ENCODE measurements around the gene NRP2.

Gene NRP2

DNA sequence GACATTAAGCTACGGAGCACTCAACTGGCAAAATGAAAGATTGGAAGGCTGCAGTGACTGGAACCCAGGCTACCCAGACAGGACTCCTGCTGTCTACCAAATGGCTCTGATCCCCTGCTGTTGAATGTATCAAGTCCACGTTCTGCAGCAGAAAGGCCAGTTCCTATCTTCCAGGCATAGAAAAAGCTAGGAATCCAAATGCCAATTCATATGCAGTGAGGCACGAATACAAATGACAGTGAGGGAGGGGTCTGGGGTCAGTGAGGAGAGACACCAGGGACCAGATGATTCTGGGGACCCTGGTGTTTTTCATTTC, 5.3 kb downstream of the NRP2 start:
- no peak for TF ChIP-seq FOXM1 (IDR thresholded peaks at IDR 0.05; ENCODE audit: borderline replicate concordance, low read depth)
- TF ChIP-seq YY1 (IDR thresholded peaks at IDR 0.05; ENCODE audit: low read depth), result no peak
- TF ChIP-seq TEAD4 (IDR thresholded peaks at IDR 0.05), result no peak

DNA sequence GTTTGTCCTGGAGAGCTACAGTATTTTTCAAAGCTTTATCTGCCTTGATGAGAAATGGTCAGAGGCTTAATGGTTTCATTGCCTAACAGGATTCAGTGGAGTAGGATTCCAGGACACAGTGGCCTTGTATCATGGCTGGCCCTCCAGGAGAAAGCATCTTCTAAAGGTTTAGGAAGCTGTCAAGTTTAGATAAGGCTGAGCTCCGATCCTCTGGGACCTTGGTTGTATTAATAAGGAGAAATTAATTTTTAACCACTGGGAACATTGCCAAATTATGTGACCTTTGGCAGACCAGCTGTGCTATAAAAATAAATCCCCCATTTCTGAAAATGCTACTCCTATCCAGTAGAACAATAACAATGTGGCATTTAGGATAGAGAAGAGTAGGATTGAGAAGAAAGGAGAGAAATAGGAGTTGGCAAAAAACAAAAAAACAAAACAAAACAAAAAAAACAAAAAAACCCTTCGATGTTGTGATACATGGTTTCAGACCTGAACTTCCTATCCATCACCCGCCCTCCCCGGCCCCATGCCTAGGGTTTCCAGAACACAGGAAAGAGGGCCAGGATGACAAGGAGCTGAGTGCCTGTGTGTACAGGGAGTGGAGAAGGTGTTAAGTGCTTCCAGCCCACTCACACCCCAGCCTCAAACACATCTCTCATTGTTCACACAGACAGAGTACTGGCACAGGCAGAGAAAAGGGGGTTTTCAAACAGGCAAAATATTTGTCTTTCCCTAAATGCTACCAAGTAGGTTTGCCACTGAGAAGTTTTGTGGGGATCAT, 6.3 kb downstream of the NRP2 start:
- TF ChIP-seq YY1 (IDR thresholded peaks at IDR 0.05; ENCODE audit: low read depth), result no peak
- TF ChIP-seq, protein P1, sequence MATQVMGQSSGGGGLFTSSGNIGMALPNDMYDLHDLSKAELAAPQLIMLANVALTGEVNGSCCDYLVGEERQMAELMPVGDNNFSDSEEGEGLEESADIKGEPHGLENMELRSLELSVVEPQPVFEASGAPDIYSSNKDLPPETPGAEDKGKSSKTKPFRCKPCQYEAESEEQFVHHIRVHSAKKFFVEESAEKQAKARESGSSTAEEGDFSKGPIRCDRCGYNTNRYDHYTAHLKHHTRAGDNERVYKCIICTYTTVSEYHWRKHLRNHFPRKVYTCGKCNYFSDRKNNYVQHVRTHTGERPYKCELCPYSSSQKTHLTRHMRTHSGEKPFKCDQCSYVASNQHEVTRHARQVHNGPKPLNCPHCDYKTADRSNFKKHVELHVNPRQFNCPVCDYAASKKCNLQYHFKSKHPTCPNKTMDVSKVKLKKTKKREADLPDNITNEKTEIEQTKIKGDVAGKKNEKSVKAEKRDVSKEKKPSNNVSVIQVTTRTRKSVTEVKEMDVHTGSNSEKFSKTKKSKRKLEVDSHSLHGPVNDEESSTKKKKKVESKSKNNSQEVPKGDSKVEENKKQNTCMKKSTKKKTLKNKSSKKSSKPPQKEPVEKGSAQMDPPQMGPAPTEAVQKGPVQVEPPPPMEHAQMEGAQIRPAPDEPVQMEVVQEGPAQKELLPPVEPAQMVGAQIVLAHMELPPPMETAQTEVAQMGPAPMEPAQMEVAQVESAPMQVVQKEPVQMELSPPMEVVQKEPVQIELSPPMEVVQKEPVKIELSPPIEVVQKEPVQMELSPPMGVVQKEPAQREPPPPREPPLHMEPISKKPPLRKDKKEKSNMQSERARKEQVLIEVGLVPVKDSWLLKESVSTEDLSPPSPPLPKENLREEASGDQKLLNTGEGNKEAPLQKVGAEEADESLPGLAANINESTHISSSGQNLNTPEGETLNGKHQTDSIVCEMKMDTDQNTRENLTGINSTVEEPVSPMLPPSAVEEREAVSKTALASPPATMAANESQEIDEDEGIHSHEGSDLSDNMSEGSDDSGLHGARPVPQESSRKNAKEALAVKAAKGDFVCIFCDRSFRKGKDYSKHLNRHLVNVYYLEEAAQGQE (IDR thresholded peaks at IDR 0.05; ENCODE audit: low read depth), result no peak
- no peak for TF ChIP-seq FOXM1 (IDR thresholded peaks at IDR 0.05; ENCODE audit: borderline replicate concordance, low read depth)
- no peak for TF ChIP-seq NFIC (IDR thresholded peaks at IDR 0.05)
- no peak for TF ChIP-seq EGR1 (IDR thresholded peaks at IDR 0.05)
- TF ChIP-seq CEBPB (IDR thresholded peaks at IDR 0.05), result no peak
- no peak for TF ChIP-seq TEAD4 (IDR thresholded peaks at IDR 0.05)
- TF ChIP-seq ZBTB7A (IDR thresholded peaks at IDR 0.05; ENCODE audit: low read depth), result no peak
- no peak for TF ChIP-seq TAF1 (IDR thresholded peaks at IDR 0.05; ENCODE audit: low read depth)
- TF ChIP-seq EP300 (IDR thresholded peaks at IDR 0.05; ENCODE audit: borderline replicate concordance), result no peak
- TF ChIP-seq TCF12 (IDR thresholded peaks at IDR 0.05; ENCODE audit: low read depth), result no peak
- no peak for TF ChIP-seq MAX (IDR thresholded peaks at IDR 0.05)
- no peak for TF ChIP-seq USF1 (IDR thresholded peaks at IDR 0.05)
- TF ChIP-seq RAD21 (IDR thresholded peaks at IDR 0.05; ENCODE audit: low read depth), result no peak
- no peak for TF ChIP-seq CREB1 (IDR thresholded peaks at IDR 0.05; ENCODE audit: low read depth)

GRCh38 chr2:205689820-205690219, 7.5 kb downstream of the NRP2 start:
- TF ChIP-seq, protein P1 (IDR thresholded peaks at IDR 0.05; ENCODE audit: low read depth), result no peak
- TF ChIP-seq TAF1 (IDR thresholded peaks at IDR 0.05; ENCODE audit: low read depth) (no peak), NFIC (IDR thresholded peaks at IDR 0.05) (no peak), MAX (IDR thresholded peaks at IDR 0.05) (no peak), EGR1 (IDR thresholded peaks at IDR 0.05) (no peak)

GRCh38 chr2:205692104-205692503, 9.8 kb downstream of the NRP2 start:
- TF ChIP-seq TAF1 (IDR thresholded peaks at IDR 0.05; ENCODE audit: low read depth) (no peak), EP300 (IDR thresholded peaks at IDR 0.05; ENCODE audit: borderline replicate concordance) (no peak), RAD21 (IDR thresholded peaks at IDR 0.05; ENCODE audit: low read depth) (no peak), FOXM1 (IDR thresholded peaks at IDR 0.05; ENCODE audit: borderline replicate concordance, low read depth) (no peak), MAX (IDR thresholded peaks at IDR 0.05) (no peak), TCF12 (IDR thresholded peaks at IDR 0.05; ENCODE audit: low read depth) (no peak), NFIC (IDR thresholded peaks at IDR 0.05) (no peak), ZBTB7A (IDR thresholded peaks at IDR 0.05; ENCODE audit: low read depth) (no peak), CREB1 (IDR thresholded peaks at IDR 0.05; ENCODE audit: low read depth) (no peak), YY1 (IDR thresholded peaks at IDR 0.05; ENCODE audit: low read depth) (no peak), CEBPB (IDR thresholded peaks at IDR 0.05) (no peak)
- TF ChIP-seq, protein P1 (IDR thresholded peaks at IDR 0.05; ENCODE audit: low read depth), result no peak

DNA sequence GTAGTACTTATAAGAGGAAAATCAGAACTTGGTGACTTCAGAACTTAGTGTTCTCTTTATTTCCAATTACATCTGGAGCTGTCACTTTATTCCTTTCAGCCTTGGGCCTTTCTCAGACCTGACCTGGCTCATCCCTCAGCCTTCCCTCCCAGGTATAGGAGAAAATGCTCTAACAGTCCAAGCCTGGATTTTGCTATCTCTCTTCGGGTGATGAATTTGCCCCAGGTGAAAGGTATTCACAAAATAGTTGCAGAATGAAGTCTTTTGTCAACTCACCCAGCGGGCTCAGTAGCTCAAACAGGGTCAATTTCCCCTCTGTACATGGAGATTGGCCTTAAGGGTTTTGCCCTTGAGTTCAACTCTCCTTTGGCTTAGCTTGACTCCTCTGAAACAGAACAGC, 12.0 kb downstream of the NRP2 start:
- TF ChIP-seq TAF1 (IDR thresholded peaks at IDR 0.05; ENCODE audit: low read depth) (no peak), RAD21 (IDR thresholded peaks at IDR 0.05; ENCODE audit: low read depth) (no peak), USF1 (IDR thresholded peaks at IDR 0.05) (no peak), CREB1 (IDR thresholded peaks at IDR 0.05; ENCODE audit: low read depth) (no peak), EP300 (IDR thresholded peaks at IDR 0.05; ENCODE audit: borderline replicate concordance) (no peak), YY1 (IDR thresholded peaks at IDR 0.05; ENCODE audit: low read depth) (no peak), FOXM1 (IDR thresholded peaks at IDR 0.05; ENCODE audit: borderline replicate concordance, low read depth) (no peak), TEAD4 (IDR thresholded peaks at IDR 0.05) (no peak), EGR1 (IDR thresholded peaks at IDR 0.05) (no peak)
